GM15510 (cell line): ENCODE data around the gene MDM4.

ENCODE experiments used
- POLR2A ChIP-seq: IDR thresholded peaks from 3 replicates; pipeline ENCODE4 v1.6.1; 2011; ENCODE audit warnings: borderline replicate concordance; ENCODE audit not compliant: insufficient read length; ENCODE audit errors: extremely low read depth

The MDM4 gene

DNA sequence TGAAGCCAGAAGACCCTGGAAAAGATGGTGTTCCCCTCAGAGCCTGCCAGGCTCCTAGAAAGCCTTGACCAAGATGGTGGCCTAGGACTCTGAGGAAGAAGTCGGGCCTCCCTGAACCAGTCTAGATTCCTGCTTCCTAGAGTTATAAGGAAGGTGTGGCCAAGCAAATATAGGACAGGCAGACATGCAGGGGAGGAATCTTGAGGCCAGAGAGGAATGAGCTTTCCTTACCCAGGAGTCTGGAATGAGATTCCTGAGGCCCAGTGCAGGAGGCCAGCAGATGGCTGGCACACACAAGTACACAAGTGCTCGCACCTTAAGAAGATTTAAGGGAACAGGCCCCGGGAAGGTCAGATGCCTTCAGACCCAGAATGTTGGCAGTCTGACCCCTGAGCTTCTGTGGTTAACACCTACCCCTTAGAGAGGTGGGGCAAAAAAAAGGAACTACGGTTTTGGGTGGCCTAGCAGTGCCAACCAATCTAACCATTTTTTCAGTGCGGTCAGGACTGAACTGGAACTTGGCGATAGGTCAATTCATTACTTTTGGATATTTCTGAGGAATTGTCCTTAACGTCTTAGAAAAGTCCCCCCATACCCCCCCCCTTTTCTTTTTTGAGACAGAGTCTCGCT lies 73.3 kb downstream of the MDM4 start:
- no peak for TF ChIP-seq POLR2A

DNA sequence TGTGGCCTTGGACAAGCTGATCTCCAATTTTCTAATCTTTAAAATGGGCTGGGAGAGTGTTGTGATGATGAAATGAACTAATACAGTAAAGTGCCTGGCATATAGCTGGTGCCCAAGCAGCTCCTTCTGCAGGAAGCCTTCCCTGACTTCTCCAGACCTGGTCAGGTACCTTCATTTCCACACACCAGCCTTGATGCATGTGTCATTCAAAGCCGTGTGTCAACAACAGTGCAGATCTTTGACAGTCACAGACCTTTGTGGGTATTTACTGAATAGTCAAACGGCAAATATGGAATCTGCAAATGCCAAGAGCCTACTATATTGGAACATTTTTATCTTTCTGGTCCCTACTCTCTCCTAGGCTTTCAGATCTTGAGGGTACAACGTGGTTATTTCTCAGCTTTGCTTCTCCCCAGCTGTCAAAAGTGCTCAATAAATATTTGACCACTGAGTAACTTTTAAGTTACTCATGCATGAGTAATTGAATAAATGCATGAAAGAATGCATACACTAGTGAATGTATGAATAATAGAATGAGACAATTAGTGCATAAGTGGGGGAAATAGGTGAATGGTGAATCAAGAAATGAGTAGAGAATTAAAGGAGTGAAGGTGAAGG lies 75.4 kb downstream of the MDM4 start:
- TF ChIP-seq POLR2A, result no peak

DNA sequence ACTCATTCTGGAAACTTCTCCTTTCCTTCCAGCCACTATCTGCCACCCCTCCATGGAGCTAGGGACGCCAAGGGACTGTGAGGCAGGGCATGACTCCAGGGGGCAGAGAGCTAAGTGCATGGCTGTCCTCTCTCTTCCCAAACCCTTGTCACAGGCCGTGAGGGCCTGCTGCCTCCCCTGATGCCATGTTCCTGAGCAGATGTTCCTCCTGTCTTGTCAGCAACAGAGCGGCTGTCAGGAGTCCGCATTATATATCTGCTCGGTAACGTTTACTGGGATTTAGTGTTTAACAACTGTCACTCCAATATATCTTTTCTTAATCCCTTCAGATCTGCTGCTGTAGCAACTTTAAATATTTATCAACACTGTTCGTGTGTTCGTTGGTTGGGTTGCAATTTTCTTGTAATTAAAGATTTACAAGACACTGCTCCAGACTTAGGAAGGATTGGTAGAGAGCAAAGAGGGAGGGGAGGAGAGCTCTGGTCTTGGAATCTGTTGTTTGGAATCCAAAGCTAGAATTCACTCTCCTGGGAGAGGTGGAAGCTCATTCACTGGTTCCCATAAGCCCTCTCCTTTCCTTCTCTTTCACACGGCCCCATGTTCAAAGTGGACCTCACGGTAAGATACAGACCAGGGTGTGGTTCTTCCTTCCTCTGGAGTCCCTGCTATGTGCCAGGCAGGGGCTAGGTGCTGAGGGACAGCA lies 76.2 kb downstream of the MDM4 start:
- TF ChIP-seq POLR2A, result no peak

DNA sequence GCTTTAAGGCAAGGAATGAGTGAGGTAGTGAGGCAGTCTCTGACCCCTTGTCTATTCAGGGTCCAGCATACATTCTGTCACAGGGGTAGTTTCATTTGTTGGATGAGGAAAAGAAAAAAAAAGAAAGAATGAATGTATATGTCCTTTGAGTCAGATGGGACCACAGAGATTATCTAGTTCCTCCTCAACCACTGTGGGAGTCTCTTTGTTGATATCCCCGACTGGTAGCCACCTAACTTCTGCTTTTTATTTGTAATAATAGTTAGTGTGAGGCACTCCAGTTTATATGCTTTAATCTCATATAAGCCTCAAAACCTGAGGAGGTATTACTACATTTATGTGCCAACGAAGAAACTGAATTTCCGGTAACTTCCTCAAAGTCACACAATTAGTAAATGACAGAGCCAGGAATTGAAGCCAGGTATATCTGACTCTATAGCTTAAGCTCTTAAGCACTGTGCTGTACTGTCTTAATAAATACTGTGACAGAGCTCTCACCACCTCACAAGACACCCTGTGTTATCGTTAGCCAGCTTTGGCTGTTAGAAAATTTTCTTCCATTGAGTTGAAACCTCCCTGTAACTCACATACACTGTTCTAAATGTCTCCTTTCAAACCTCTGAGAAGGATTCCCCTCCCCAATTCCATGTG lies 82.2 kb downstream of the MDM4 start:
- no peak for TF ChIP-seq POLR2A

DNA sequence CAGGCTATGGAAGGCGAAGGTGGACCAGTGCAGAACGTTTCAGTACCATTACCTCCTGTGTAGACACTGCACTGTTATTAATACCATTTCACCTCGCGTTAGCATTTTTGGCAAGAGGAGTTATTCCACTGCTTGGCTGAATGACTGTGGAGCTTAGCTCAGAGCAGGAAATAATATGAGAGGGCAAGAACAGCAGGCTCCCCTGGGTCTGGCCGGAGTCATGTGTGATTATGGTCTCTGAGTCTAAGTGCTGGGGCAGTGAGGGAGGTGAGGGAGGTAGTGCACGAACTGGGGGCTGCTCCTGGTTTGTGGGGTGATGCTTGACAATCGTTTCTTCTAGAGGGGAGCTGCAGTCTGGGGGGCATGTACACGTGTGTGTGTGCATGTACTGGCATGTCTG lies 82.9 kb downstream of the MDM4 start:
- TF ChIP-seq POLR2A, result no peak

DNA sequence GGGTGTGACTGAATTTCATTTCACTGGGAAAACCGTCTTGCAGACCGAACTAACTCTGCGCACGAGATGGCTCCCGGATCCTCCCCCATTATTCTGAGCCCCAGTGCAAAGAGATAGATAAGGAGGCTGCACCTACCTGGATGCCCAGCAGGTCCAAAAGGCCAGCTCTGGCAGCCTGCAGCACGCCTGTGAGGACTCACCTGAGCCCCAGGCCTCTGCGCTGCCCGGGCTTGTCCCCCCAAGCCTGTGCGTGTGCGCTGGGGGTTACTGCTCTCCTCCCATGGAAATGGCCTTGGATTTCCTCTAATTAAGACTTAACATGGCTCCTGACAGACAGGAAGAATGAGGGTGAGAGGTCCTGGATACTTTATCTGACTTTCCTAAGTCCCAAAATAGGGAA lies 83.4 kb downstream of the MDM4 start:
- TF ChIP-seq POLR2A, result no peak

DNA sequence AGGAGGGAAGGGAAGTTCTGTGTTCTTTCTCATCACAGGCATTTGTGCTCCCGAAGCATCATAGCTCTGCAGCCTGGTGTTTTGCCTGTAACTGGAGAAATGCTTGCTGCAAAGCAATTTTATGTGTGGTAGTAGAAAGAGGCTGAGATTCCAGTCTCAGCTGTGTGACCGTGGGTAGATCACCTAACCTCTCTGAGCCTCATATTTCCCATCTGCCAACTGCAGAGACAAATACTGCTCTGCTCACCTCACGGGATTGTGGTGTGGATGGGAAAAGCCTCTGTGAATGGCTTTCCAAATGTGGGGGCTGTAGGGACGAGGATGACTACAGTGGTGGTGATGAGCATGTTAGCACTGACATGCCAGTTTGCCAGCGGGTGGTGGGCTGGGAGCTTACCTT lies 84.0 kb downstream of the MDM4 start:
- TF ChIP-seq POLR2A, result no peak

DNA sequence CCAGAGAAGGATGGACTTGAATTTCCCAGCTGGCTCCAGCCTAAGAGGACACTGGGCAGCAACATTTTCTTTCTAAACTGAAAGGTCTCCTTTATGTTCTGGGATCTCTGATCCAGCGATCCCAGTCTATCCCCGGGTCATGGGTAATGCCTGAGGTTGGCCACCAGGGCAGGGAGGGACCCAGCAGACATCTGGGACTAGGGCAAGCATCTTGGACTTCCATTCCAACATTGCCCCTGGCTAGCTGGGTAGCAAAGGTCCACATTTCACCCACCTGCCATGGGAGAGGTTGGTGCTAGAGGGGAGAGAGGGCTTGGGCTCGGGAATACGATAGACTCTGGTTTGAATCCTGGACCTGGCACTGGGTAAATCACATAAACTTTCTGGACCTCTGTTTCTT lies 84.8 kb downstream of the MDM4 start:
- TF ChIP-seq POLR2A, result no peak

DNA sequence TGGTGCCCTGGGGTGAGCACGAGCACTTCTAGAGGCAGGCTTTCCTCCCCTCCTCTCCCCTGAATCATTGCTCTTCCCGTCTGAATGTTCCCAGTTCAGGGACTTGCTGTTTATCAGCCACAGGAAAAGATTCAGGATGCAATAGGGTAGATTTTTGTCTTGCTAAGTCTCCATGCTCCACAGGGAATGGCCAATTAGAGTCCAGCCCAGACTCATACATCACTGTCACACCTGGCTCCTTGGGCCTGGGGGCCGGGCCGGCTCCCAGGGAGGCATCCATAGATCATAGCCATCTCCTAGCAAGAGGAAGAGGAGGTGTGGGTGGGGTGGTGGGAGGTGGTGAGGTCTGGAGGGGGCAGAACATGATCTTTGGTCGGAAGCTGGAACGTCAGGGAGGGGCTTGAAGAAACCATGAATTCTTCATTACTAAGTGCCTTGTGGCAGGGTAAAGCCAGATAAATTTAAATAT lies 85.9 kb downstream of the MDM4 start:
- no peak for TF ChIP-seq POLR2A

DNA sequence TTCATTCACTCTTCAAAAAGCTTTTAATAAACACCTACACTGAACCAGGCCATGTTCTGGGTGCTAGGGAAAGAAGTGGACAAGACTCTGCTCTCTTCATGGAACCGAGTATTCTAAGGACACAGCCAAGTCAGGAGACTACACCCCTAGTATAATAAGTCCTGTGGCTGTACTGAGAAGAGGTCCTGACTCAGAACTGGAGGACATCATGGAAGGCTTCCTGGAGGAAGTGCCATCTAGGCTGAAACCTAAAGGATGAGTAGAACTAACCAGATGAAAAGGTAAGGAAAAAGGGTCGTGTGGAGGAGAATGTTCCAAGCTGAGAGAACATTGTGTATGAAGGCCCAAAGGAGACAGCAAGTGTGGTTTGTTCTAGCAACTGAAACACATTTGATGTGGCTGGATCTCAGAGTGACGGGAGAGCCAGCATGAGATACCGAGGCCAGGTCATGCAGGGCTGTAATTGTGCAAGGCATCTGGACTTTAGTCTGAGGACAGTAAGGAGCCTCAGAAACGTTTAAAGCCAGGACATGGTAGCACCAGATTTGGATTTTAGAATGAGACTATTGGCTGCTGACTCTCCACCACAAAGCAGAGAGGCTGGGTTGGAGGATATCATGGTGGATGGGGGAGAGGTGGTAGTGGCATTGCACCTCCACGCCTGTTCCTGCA lies 86.8 kb downstream of the MDM4 start:
- TF ChIP-seq POLR2A, result no peak

DNA sequence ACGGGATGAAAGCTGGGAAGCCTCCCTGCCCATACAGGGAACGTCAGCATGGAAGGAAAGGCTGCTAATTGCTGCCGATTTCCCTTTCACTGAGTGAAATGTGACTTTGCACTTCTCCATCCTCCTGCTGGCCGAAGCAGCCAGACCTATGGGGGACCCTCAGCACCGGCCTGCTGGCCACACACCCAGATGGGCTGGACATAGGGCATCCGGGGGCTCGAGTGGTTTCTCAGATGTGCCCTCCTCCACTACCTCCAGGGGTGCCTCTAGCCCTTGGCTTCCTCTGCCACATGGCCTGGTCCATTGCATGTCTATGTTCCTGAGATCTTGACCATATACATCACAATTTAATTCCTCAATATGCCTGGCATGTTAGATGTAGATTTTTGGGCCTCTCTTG lies 89.6 kb downstream of the MDM4 start:
- no peak for TF ChIP-seq POLR2A
